GM12873 (cell line): Measurements from ENCODE around the gene MAPK13.

Experiments used
- CTCF ChIP-seq: IDR thresholded peaks from 2 replicates; pipeline ENCODE4 v1.5.1; 2012; ENCODE audit warnings: low read depth, mild to moderate bottlenecking, moderate library complexity, low read length, control low read depth; ENCODE audit not compliant: insufficient read depth; ENCODE audit errors: missing control alignments

Gene MAPK13

GRCh38 chr6:36119209-36119608 is 11.1 kb upstream of the MAPK13 start:
- TF ChIP-seq CTCF = no peak

DNA sequence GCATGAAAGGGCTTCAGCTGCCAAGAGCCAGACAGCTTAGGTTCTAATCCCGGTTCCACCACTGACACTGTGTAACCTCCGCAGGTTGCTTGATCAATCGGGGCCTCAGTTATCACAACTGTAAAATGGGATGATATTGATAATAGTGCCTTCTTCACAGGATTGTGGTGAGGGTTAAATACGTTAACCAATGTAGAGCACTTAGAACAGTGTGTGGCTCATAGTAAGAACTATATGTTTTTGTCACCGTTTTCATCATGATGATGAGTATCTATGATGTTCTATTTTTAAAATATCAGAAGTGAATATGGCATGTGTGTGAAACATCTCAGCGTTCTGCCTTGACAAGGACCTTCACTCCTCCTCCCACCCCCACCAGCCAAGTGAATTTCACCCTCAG is 10.3 kb upstream of the MAPK13 start:
- no peak for TF ChIP-seq CTCF

GRCh38 chr6:36120539-36120938 is 9.8 kb upstream of the MAPK13 start:
- no peak for TF ChIP-seq CTCF

- TF ChIP-seq CTCF = no peak
Observed at GRCh38 chr6:36120979-36121786, 9.1 kb upstream of the MAPK13 start.

DNA sequence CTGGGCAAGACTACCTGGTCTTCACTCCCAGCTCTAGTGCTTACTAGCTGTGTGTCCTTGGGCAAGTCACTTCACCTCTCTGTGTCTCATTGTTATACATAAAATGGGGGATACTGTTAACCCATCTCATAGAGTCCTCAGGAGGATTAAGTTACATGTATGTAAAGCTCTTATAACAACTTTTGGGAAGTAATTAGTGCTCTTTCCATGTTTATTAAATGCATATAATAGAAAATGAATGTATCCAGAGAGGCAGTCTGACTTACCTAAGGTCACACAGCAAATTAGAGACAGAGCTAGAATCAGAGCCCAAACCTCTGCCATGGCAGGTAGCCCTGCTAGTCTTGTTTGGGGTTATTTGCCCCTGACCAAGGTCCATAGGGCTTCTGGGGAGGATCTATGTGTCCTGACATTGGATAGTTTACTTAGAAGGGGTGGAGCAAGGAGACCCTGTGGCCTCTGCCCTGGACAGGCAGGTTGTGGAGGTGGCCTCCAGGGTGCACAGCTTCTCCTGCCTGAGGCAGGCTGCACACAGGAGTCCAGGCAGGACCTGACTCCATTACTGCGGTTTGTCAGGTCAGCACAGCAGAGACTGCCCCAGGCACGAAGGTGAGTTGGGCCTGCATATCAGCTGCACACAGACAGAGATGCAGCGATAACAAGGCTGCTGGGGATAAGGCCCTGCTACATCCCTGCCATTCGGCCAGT is 8.4 kb upstream of the MAPK13 start:
- TF ChIP-seq CTCF = no peak

GRCh38 chr6:36122495-36123269 is 7.6 kb upstream of the MAPK13 start:
- TF ChIP-seq CTCF = no peak
